ENCODE measurements around the gene GTF3C6. TPM values are rescaled to one million over a fixed set of nuclear protein-coding genes. Genes with fewer than 3 reads are reported as not detected.
A peak's percentile ranks its signal among the peaks of the same experiment; 100 is the strongest.

The GTF3C6 gene
- total RNA-seq, 2 donors from 2014 or later, result 14.3 to 31.0 TPM

GRCh38 chr6:110990840-110991576 lies 32.5 kb downstream of the GTF3C6 start:
- H3K9me3 ChIP-seq, result no peaks in the 10 kb centered on the region
- H3K36me3 ChIP-seq (replicated peaks in 1 of 2; ENCODE audit: insufficient read depth in 1 of 2, low read depth in 2 of 2), result peaks cover 0 to 18% of the 10 kb centered on the region in 2 donors

DNA sequence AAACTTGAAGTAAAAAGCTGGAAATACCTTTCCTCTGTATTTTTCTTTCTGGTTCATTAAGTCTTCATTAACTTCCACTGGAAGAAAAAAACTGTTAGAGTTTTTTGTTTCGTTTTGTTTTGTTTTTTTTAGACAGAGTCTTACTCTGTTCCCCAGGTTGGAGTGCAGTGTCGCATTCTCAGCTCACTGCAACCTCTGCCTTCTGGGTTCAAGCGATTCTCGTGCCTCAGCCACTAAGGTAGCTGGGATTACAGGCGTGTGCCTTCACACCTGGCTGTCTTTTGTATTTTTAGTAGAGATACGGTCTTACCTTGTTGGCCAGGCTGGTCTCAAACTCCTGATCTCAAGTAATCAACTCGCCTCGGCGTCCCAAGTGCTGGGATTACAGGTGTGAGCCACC lies 38.2 kb downstream of the GTF3C6 start:
- no peak for ATAC-seq
- Histone ChIP-seq H3K4me1 (no peaks in the 10 kb centered on the region), H3K9me3 (no peaks in the 10 kb centered on the region), H3K36me3 (replicated peaks in 1 of 2; ENCODE audit: insufficient read depth in 1 of 2, low read depth in 2 of 2) (peaks cover 0 to 15% of the 10 kb centered on the region in 2 donors), H3K27me3 (no peaks in the 10 kb centered on the region), H3K27ac (no peak overlapping the region), H3K4me3 (no peak overlapping the region)
- DNase-seq, result no peak
- WGBS, 2 donors, result 90 to 92% methylated on average over 9 of the region's 9 CpGs
- intact Hi-C loops (cut with DNase I), result no loop called here
- TF ChIP-seq, protein P1, sequence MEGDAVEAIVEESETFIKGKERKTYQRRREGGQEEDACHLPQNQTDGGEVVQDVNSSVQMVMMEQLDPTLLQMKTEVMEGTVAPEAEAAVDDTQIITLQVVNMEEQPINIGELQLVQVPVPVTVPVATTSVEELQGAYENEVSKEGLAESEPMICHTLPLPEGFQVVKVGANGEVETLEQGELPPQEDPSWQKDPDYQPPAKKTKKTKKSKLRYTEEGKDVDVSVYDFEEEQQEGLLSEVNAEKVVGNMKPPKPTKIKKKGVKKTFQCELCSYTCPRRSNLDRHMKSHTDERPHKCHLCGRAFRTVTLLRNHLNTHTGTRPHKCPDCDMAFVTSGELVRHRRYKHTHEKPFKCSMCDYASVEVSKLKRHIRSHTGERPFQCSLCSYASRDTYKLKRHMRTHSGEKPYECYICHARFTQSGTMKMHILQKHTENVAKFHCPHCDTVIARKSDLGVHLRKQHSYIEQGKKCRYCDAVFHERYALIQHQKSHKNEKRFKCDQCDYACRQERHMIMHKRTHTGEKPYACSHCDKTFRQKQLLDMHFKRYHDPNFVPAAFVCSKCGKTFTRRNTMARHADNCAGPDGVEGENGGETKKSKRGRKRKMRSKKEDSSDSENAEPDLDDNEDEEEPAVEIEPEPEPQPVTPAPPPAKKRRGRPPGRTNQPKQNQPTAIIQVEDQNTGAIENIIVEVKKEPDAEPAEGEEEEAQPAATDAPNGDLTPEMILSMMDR (IDR thresholded peaks at IDR 0.05), result no peak
- no peak for TF ChIP-seq POLR2A (IDR thresholded peaks at IDR 0.05)

More at GRCh38 chr6:110990840-110991576, 32.5 kb downstream of the GTF3C6 start:
- ATAC-seq, result no peak
- no peak for TF ChIP-seq POLR2A (IDR thresholded peaks at IDR 0.05)
- TF ChIP-seq, protein P1 (IDR thresholded peaks at IDR 0.05), result no peak
- DNase-seq, result no peak
- WGBS, 2 donors, result 88 to 89% methylated on average over 11 of the region's 11 CpGs
- no peak overlapping the region for H3K4me3 ChIP-seq
- no peaks in the 10 kb centered on the region for H3K27me3 ChIP-seq
- H3K27ac ChIP-seq, result no peak overlapping the region
- intact Hi-C loops (cut with DNase I), result no loop called here
- no peaks in the 10 kb centered on the region for H3K4me1 ChIP-seq

DNA sequence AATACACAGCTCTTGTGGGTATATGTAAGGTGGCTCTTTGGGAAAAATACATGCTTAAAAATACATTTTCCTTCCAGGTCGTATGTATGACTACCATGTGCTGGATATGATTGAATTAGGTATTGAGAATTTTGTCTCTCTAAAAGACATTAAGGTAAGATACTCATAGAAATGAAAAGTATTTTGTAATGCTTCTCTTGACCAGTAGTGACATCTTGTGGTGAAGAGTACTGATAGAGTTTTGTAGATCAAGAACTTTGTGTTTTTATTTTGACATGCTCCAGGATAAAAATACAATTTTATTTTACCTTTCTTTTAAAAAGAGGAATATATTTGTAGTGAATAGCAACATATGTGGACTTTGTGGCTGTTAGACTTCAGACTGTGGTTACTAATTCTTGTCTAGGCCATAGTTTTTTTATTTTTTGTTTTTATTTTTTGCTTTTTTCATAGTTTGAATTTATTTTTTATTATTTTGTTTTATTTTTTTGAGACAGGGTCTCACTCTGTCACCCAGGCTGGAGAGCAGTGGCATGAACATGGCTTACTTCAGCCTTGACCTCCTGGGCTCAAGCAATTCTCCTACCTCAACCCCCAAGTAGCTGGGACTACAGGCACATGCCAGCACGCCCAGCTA lies 41.2 kb downstream of the GTF3C6 start:
- no peak for ATAC-seq
- 60% methylated on average over 2 of the region's 2 CpGs for WGBS, 2 donors

DNA sequence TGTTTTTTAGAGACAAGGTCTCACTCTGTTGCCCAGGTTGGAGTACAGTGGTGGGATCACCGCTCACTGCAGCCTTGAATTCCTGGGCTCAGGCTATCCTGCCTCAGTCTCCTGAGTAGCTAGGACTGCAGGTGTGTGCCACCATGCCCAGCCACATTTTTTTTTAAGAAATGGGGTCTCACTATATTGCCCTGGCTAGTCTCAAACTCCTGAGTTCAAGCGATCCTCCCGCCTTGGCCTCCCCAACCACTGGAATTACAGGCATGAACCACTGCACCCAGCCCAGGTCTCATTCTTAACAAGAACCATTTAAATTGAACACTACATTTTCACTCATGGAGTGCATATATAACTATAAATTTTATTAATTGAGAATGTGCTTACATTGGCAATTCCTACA lies 43.8 kb downstream of the GTF3C6 start:
- 94 to 96% methylated on average over 3 of the region's 3 CpGs for WGBS, 2 donors
- no peaks in the 10 kb centered on the region for H3K27me3 ChIP-seq
- no peaks in the 10 kb centered on the region for H3K4me1 ChIP-seq
- H3K36me3 ChIP-seq (replicated peaks in 1 of 2; ENCODE audit: insufficient read depth in 1 of 2, low read depth in 2 of 2), result peaks cover 0 to 30% of the 10 kb centered on the region in 2 donors
- no peak for DNase-seq
- no peak overlapping the region for H3K27ac ChIP-seq
- TF ChIP-seq, protein P1 (IDR thresholded peaks at IDR 0.05), result no peak
- TF ChIP-seq POLR2A (IDR thresholded peaks at IDR 0.05), result no peak
- no peak for ATAC-seq
- no peaks in the 10 kb centered on the region for H3K9me3 ChIP-seq
- intact Hi-C loops (cut with DNase I), result no loop called here
- no peak overlapping the region for H3K4me3 ChIP-seq

More for the DNA sequence above, 41.2 kb downstream of the GTF3C6 start:
- Histone ChIP-seq H3K4me1 (no peaks in the 10 kb centered on the region), H3K9me3 (no peaks in the 10 kb centered on the region), H3K36me3 (replicated peaks in 1 of 2; ENCODE audit: insufficient read depth in 1 of 2, low read depth in 2 of 2) (peaks cover 0 to 25% of the 10 kb centered on the region in 2 donors), H3K27me3 (no peaks in the 10 kb centered on the region), H3K27ac (no peak overlapping the region), H3K4me3 (no peak overlapping the region)
- DNase-seq, result no peak
- TF ChIP-seq, protein P1 (IDR thresholded peaks at IDR 0.05), result peak in 6 of 7 experiments; percentile 9 to 43 (median 36)
- no peak for TF ChIP-seq POLR2A (IDR thresholded peaks at IDR 0.05)
- intact Hi-C loops (cut with DNase I), result no loop called here
